ENCODE measurements around the gene ZNF532.

ZNF532 gene

DNA sequence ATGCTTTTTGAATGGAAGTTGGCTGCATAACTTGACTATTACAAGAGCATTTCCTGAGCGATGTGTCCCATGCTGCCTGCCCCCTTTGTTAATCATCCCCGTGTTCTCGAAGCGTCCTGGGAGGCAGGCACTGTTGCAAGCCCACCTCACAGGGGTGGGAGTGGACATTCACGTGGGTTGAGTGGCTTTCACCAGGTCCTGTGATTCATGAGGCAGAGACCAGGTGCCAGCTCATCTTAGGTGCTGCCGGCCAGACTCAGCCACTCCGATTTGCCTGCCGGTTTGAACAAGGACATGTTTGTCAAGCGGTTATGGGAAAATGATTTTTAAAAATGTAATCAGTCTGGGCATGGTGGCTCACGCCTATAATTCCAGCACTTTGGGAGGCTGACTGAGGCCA, 112.5 kb downstream of the ZNF532 start:
- no peak for TF ChIP-seq ISL1 (CRISPR knock-in tag; IDR thresholded peaks at IDR 0.05)
- TF ChIP-seq ZFP30 (CRISPR knock-in tag; IDR thresholded peaks at IDR 0.05) = no peak
- no peak for TF ChIP-seq ZC3H10 (CRISPR knock-in tag; IDR thresholded peaks at IDR 0.05)
- TF ChIP-seq SNAI2 (CRISPR knock-in tag; IDR thresholded peaks at IDR 0.05) = no peak
- no peak for TF ChIP-seq BACH2 (CRISPR knock-in tag; IDR thresholded peaks at IDR 0.05; ENCODE audit: borderline replicate concordance)
- TF ChIP-seq, protein P1, sequence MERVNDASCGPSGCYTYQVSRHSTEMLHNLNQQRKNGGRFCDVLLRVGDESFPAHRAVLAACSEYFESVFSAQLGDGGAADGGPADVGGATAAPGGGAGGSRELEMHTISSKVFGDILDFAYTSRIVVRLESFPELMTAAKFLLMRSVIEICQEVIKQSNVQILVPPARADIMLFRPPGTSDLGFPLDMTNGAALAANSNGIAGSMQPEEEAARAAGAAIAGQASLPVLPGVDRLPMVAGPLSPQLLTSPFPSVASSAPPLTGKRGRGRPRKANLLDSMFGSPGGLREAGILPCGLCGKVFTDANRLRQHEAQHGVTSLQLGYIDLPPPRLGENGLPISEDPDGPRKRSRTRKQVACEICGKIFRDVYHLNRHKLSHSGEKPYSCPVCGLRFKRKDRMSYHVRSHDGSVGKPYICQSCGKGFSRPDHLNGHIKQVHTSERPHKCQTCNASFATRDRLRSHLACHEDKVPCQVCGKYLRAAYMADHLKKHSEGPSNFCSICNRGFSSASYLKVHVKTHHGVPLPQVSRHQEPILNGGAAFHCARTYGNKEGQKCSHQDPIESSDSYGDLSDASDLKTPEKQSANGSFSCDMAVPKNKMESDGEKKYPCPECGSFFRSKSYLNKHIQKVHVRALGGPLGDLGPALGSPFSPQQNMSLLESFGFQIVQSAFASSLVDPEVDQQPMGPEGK (CRISPR knock-in tag; IDR thresholded peaks at IDR 0.05; ENCODE audit: borderline replicate concordance) = no peak
- no peak for TF ChIP-seq ZNF565 (CRISPR knock-in tag; conservative IDR thresholded peaks at IDR 0.05; ENCODE audit: low read depth)
- no peak for TF ChIP-seq CSDC2 (CRISPR knock-in tag; IDR thresholded peaks at IDR 0.05)
- TF ChIP-seq RARB (CRISPR knock-in tag; IDR thresholded peaks at IDR 0.05) = no peak
- no peak for TF ChIP-seq ARNTL (CRISPR knock-in tag; IDR thresholded peaks at IDR 0.05; ENCODE audit: borderline replicate concordance, low read depth)
- TF ChIP-seq, protein P2, sequence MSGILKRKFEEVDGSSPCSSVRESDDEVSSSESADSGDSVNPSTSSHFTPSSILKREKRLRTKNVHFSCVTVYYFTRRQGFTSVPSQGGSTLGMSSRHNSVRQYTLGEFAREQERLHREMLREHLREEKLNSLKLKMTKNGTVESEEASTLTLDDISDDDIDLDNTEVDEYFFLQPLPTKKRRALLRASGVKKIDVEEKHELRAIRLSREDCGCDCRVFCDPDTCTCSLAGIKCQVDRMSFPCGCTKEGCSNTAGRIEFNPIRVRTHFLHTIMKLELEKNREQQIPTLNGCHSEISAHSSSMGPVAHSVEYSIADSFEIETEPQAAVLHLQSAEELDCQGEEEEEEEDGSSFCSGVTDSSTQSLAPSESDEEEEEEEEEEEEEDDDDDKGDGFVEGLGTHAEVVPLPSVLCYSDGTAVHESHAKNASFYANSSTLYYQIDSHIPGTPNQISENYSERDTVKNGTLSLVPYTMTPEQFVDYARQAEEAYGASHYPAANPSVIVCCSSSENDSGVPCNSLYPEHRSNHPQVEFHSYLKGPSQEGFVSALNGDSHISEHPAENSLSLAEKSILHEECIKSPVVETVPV (CRISPR knock-in tag; IDR thresholded peaks at IDR 0.05) = no peak
- TF ChIP-seq, protein P3, sequence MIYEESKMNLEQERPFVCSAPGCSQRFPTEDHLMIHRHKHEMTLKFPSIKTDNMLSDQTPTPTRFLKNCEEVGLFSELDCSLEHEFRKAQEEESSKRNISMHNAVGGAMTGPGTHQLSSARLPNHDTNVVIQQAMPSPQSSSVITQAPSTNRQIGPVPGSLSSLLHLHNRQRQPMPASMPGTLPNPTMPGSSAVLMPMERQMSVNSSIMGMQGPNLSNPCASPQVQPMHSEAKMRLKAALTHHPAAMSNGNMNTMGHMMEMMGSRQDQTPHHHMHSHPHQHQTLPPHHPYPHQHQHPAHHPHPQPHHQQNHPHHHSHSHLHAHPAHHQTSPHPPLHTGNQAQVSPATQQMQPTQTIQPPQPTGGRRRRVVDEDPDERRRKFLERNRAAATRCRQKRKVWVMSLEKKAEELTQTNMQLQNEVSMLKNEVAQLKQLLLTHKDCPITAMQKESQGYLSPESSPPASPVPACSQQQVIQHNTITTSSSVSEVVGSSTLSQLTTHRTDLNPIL (CRISPR knock-in tag; IDR thresholded peaks at IDR 0.05; ENCODE audit: low read depth) = no peak
- TF ChIP-seq GLIS3 (CRISPR knock-in tag; IDR thresholded peaks at IDR 0.05) = no peak
- ATAC-seq = no peak

DNA sequence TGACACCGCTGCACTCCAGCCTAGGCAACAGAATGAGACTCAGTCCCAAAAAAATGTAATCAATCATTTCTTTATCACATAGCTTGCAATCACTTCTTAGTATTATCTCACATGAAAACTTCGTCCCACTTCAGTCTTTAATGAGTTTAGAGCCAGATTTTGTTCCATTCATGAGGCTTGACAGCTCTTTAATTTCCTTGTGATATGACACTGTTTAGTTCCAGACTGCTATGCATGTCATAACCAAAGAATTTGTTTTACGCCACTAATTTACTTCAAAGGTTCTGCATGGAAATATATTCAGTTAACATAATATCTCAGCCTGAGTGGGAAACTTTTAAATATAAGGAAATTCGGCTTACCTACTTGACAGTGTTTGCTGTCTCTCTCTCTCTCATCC, 113.1 kb downstream of the ZNF532 start:
- peak; percentile 24; the same call in 2 of the 3 replicates for ATAC-seq
- TF ChIP-seq ZC3H10 (CRISPR knock-in tag; IDR thresholded peaks at IDR 0.05) = 0 out of 2 replicates have a peak, but pooled peaks have one; percentile 37
- no peak for TF ChIP-seq BACH2 (CRISPR knock-in tag; IDR thresholded peaks at IDR 0.05; ENCODE audit: borderline replicate concordance)

DNA sequence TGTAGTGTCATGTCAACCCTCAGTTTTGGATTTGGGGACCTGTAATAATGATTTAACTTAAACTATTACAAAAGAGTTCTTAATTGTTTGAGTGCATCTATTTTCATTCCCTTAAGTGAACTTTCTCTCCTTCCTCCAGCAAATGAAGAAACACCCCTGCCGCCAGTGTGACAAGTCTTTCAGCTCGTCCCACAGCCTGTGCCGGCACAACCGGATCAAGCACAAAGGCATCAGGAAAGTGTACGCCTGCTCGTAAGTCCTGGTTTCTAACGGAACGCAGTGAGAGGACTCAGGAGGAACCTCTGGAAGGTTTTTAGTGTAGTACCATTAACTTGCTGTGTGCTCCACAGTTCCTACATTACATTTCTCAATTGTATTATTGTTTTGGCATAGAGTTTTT, 114.2 kb downstream of the ZNF532 start:
- no peak for ATAC-seq
- TF ChIP-seq ESRRG (CRISPR knock-in tag; IDR thresholded peaks at IDR 0.05) = no peak
- TF ChIP-seq BACH2 (CRISPR knock-in tag; IDR thresholded peaks at IDR 0.05; ENCODE audit: borderline replicate concordance) = no peak

DNA sequence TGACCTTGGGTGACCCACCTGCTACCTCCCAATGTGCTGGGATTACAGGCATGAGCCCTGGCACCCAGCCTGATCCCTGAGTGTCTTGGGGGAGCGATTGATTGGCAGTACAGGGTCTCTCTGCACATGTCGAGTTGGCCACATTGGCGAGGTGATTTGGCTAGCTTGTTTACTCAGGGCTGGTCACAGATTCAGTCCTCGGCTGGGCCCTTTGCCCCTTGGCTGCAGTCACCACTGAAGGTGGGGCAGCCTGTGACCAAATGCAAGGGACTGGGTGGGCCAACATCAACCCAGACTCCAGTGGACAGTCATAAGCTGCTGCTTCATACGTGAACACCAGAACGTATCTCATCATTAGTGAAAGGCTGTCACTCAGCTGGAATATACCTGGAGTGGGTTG, 114.9 kb downstream of the ZNF532 start:
- no peak for TF ChIP-seq CSDC2 (CRISPR knock-in tag; IDR thresholded peaks at IDR 0.05)
- no peak for TF ChIP-seq ARNTL (CRISPR knock-in tag; IDR thresholded peaks at IDR 0.05; ENCODE audit: borderline replicate concordance, low read depth)
- no peak for TF ChIP-seq ZFP30 (CRISPR knock-in tag; IDR thresholded peaks at IDR 0.05)
- TF ChIP-seq ZNF8 (CRISPR knock-in tag; IDR thresholded peaks at IDR 0.05) = no peak
- no peak for TF ChIP-seq BACH2 (CRISPR knock-in tag; IDR thresholded peaks at IDR 0.05; ENCODE audit: borderline replicate concordance)
- no peak for TF ChIP-seq PPARA (CRISPR knock-in tag; IDR thresholded peaks at IDR 0.05; ENCODE audit: borderline replicate concordance)
- no peak for ATAC-seq

DNA sequence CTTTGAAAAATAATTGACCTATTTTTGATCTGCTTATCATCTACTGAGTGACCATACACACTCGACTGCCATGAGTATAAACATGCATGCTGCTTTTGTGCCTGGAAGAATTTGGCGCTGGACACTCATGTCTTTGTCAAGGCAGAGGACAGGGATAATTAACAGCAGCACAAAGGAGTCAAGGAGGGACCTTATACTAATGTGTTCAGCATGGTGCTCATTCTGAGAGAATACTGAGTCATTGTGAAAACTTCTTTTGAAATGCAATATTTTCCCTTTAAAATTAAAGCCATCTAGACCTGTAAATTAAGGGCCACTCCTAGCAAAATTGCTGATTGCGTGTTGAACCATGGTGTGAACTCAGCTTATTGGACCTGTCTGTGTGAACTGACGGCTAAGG, 116.3 kb downstream of the ZNF532 start:
- TF ChIP-seq ZC3H10 (CRISPR knock-in tag; IDR thresholded peaks at IDR 0.05) (no peak), ESRRG (CRISPR knock-in tag; IDR thresholded peaks at IDR 0.05) (no peak), RARB (CRISPR knock-in tag; IDR thresholded peaks at IDR 0.05) (no peak), BACH2 (CRISPR knock-in tag; IDR thresholded peaks at IDR 0.05; ENCODE audit: borderline replicate concordance) (no peak), ZNF565 (CRISPR knock-in tag; conservative IDR thresholded peaks at IDR 0.05; ENCODE audit: low read depth) (no peak), ZNF70 (CRISPR knock-in tag; IDR thresholded peaks at IDR 0.05) (no peak), ISL1 (CRISPR knock-in tag; IDR thresholded peaks at IDR 0.05) (no peak), PPARA (CRISPR knock-in tag; IDR thresholded peaks at IDR 0.05; ENCODE audit: borderline replicate concordance) (no peak), ZFP3 (CRISPR knock-in tag; IDR thresholded peaks at IDR 0.05) (no peak), ARNTL (CRISPR knock-in tag; IDR thresholded peaks at IDR 0.05; ENCODE audit: borderline replicate concordance, low read depth) (no peak), TCF4 (CRISPR knock-in tag; IDR thresholded peaks at IDR 0.05; ENCODE audit: borderline replicate concordance) (no peak), ZFP30 (CRISPR knock-in tag; IDR thresholded peaks at IDR 0.05) (no peak), ZNF8 (CRISPR knock-in tag; IDR thresholded peaks at IDR 0.05) (no peak)
- TF ChIP-seq, protein P4, sequence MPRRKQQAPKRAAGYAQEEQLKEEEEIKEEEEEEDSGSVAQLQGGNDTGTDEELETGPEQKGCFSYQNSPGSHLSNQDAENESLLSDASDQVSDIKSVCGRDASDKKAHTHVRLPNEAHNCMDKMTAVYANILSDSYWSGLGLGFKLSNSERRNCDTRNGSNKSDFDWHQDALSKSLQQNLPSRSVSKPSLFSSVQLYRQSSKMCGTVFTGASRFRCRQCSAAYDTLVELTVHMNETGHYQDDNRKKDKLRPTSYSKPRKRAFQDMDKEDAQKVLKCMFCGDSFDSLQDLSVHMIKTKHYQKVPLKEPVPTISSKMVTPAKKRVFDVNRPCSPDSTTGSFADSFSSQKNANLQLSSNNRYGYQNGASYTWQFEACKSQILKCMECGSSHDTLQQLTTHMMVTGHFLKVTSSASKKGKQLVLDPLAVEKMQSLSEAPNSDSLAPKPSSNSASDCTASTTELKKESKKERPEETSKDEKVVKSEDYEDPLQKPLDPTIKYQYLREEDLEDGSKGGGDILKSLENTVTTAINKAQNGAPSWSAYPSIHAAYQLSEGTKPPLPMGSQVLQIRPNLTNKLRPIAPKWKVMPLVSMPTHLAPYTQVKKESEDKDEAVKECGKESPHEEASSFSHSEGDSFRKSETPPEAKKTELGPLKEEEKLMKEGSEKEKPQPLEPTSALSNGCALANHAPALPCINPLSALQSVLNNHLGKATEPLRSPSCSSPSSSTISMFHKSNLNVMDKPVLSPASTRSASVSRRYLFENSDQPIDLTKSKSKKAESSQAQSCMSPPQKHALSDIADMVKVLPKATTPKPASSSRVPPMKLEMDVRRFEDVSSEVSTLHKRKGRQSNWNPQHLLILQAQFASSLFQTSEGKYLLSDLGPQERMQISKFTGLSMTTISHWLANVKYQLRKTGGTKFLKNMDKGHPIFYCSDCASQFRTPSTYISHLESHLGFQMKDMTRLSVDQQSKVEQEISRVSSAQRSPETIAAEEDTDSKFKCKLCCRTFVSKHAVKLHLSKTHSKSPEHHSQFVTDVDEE (CRISPR knock-in tag; IDR thresholded peaks at IDR 0.05) = no peak
- TF ChIP-seq, protein P3 (CRISPR knock-in tag; IDR thresholded peaks at IDR 0.05; ENCODE audit: low read depth) = no peak
- TF ChIP-seq, protein P2 (CRISPR knock-in tag; IDR thresholded peaks at IDR 0.05) = no peak
- TF ChIP-seq, protein P5, sequence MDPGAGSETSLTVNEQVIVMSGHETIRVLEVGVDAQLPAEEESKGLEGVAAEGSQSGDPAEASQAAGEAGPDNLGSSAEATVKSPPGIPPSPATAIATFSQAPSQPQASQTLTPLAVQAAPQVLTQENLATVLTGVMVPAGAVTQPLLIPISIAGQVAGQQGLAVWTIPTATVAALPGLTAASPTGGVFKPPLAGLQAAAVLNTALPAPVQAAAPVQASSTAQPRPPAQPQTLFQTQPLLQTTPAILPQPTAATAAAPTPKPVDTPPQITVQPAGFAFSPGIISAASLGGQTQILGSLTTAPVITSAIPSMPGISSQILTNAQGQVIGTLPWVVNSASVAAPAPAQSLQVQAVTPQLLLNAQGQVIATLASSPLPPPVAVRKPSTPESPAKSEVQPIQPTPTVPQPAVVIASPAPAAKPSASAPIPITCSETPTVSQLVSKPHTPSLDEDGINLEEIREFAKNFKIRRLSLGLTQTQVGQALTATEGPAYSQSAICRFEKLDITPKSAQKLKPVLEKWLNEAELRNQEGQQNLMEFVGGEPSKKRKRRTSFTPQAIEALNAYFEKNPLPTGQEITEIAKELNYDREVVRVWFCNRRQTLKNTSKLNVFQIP (CRISPR knock-in tag; IDR thresholded peaks at IDR 0.05; ENCODE audit: borderline replicate concordance, low read depth) = no peak
- no peak for ATAC-seq

Data from SK-N-SH treated with all-trans-retinoic acid at 6 μM for 48 hours (cell line).